ENCODE measurements around the gene NR6A1.

The NR6A1 gene

DNA sequence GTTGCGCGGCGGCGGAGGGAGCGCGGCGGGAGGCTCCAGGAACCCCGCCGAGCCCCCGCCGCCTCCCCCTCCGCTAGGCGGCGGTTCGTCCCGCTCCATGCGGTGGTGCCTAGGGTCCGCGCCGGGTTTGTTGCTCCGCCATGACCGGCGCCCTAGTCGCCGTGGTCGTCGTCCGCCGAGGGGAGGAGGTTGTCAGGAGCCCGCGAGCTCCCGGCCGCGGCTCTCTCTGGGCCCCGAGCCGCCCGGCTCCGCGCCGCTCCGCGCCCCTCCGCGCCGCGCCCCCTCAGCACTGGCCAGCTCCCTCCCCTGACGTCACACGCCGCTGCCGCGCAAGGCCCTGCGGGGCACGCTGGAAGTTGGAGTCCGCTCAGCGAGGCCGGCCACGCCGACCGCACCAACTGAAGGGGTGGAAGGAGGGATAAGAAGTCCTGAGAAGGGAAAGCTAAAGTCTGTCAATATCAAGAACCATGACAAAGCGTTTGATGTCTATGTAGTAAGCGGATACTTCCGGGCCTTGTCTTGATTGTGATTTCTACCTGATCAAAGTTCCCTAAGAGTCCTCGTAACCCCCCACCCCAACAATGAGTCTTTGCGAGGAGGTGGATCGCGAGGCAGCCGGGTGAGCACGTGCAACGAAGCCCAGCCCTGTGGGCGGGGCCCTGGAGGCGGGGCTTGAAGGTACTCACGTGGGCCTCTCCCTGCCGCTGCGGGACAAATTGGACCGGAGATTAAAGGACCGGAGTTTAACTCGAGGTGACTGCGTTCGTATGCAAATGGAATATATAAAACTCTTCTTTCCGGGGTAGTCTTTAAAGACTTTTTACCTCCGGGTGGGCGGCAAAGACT is at the start of gene NR6A1:
Gene NR6A1, minus strand, starts transcription at position 291 of the 846 bp plus-strand sequence.
- peak; percentile 98 for DNase-seq (ENCODE audit: low spot score)

DNA sequence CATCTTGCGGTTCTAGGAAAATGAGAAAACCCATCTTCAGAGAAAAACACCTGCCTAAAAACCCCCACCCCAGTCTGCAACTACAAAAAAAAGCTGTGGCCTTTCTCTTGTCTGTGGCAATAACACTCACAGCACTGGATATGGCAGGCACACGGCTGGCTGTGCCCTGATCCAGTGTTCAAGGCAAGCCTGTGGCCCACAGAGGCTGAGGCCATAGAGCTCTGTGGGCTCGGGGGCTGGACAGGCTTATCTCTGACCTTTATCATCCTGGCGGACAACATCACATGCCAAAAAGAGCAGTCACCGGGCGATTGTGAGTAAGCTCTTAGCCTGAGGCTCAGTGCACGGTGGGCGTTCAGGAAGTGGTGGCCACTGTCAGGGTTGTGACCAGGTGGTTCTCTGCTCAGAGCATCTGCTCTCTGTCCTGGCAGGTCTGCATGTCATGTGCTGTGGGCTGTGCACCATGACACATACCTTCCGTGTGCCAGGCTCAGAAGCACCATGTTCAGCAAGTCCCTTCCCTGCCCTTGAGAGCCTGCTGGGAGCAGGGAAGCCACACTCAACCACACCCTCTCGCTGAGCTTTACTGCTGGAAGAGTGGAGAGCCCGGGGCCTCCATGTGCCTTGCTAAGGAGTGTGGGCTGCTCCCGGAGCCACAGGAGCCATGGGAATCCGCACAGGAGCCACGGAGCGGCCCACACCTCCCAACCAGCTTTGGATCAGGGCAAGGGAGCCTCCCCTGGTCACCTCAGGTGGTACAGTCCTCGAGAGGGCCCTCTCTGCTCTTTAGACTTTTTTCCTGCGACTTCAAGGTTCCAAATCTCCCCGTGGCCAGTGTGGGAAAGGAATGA is 47.5 kb upstream of the NR6A1 start:
- no peak for DNase-seq (ENCODE audit: low spot score)

DNA sequence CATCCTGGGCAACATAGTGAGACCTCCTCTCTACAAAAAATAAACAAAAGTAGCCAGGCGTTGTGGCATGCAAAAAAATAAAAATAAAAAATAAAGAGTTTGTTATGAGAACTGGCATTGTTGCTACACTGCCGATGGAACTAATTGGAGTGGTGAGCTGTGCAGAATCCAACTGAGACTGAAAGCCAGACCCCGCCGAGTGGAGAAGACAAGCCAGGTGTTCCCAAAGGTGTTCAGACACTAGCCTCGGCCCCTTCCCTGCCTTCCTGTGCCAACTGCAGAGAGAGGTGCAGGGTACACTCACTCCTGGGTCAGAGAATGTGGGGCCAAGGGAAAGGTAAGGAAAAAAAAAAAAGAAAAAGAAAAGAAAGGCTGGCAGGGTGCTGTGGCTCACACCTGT is 44.5 kb upstream of the NR6A1 start:
- DNase-seq (ENCODE audit: low spot score), result no peak

DNA sequence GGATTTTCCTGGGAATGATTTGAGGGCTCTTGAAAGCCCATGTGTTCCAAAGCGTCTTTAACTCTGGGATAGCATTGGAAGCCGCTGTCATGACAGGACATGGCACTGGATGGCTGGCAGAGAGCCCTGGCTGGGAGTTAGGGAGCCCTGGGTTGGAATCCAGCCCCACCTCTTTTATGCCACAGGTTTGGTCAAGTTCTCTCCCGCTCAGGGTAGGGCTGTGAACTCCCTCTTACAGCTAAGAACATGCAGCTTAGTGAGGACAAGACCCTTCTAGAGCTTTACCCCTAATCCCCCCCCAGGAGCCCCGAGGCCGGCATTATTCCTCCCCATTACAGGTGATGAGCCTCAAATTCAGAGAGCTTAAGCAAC is 43.0 kb upstream of the NR6A1 start:
- no peak for DNase-seq (ENCODE audit: low spot score)

DNA sequence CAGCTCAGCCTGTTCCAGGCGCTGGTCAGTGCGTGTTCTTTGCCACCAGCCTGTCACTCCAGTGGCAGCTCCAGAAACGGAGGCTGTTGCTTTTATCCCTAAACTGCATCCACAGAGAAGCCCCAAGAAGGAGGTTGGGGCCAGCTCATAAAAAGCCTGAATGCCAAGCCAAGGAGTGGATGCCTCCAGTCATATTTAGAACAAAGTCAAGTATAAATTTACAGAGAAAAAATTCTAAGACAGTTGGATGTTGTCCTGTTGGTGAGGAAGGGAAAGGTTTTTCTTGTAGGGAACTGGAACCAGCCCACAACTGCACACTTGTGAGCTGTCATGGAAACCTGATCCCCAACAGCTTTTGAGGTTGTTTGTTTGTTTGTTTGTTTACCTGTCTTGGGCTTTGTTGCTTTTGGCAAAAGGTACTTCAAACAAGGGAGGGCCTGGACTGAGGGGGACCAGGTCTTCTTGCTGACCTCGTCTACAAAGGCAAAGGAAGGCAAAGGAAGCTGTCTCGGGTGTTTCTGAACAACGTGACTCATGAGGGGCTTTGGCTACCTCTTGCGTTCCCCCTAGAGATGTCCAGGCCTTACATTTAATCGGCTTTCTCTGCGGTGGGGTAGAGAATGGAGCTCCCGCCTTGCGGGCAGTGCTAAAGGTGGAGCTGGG is 42.5 kb upstream of the NR6A1 start:
- no peak for DNase-seq (ENCODE audit: low spot score)

DNA sequence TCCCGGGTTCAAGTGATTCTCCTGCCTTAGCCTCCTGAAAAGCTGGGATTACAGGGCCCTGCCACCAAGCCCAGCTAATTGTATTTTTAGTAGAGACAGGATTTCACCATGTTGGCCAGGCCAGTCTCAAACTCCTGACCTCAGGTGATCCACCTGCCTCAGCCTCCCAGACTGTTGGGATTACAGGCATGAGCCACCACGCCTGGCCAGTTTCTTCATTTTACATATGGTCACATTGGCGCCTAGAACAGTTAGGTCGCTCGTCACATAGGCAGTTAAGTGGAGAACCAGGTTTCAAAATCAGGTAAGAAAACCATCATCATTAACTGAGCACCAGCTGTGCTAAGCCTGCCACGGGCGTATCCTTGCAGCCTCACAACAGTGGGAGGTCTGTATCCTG is 41.9 kb upstream of the NR6A1 start:
- no peak for DNase-seq (ENCODE audit: low spot score)

DNA sequence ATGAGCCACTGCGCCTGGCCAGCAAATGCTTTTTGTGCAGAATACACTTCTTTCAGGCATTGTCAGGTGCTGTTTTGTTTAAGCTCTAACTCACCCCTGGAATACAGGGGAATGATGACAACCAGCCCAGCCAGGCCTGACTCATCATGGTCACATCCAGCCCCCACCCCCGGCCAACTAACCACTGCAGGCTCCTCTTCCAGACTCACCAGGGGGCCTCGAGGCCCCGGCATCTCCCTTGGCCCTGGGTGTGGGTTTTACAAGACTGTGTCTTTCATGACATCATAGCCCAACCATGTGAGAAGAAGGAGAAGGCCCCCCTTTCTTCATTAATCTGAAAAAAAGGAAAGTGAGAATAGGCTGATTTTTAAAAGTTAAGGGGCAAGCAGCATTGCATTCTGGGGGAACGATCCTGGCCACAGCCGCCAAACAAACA is 41.3 kb upstream of the NR6A1 start:
- DNase-seq (ENCODE audit: low spot score), result peak; percentile 92

DNA sequence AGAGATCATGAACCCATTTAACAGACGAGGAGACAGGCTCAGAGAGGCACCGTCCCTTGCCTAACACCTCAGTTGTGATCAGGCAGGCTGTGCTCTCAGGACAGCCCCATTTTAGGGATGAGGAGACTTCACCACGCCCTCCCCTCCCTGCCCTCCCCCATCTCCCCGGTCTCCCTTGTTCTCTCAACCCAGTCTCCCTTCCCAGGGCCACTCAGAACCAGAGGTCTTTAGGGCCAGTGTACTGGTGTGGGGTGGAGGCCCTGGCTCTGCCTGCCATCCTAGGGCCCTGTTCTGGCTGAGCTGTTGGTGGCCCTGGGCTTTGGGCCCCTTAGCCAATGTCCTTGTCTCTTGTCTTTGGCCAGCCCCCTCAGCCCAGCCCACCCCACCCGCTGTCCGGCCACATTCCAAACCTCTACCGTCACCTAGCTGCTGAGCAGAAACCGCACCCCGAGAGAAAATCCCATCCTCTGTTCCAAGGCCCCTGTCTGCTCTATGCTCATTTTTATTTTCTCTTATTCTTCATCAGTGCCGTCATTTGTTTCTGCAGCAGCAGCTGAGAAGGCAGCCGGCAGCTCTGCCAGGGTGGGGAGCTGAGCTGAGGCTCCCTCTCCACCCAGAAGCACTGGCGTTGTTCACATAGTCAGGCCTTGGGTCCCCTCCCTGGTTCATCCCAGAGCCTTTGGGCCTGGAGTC is 39.7 kb upstream of the NR6A1 start:
- DNase-seq (ENCODE audit: low spot score), result peak; percentile 62

DNA sequence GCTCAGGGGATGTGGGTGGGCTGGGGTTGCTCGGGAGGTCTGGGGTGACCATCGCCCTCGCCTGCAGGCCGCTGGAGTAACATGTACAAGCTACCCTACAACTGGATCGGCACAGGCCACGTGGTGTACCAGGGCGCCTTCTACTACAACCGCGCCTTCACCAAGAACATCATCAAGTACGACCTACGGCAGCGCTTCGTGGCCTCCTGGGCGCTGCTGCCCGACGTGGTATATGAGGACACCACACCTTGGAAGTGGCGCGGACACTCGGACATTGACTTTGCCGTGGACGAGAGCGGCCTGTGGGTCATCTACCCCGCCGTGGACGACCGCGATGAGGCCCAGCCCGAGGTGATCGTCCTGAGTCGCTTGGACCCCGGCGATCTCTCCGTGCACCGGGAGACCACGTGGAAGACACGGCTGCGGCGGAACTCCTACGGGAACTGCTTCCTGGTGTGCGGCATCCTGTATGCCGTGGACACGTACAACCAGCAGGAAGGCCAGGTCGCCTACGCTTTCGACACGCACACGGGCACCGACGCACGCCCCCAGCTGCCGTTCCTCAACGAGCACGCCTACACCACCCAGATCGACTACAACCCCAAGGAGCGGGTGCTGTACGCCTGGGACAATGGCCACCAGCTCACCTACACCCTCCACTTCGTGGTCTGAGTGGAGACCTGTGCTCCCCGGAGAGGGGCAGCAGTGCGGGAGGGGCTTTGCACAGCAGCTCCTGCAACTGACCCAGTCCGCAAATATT is 38.8 kb upstream of the NR6A1 start:
- DNase-seq (ENCODE audit: low spot score), result no peak

DNA sequence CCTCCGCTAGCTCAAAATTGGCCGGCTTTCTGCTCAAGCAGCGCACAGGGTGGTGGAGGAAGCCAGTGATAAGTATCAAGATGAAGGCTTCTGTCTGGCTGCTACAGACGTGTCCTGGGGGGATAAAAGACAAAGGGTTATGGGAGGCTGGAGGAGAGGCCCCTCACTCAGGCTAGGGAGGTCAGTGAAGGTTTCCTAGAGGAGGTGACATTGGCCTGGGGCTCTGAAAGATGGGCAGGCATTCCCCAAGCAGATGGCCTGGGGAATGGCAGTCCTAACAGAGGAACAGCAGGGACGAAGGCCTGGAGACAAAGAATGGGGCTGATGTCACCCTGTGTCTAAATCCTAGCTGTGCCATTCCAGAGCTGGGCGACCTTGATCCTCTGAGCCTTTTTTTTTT is 38.1 kb upstream of the NR6A1 start:
- no peak for DNase-seq (ENCODE audit: low spot score)

DNA sequence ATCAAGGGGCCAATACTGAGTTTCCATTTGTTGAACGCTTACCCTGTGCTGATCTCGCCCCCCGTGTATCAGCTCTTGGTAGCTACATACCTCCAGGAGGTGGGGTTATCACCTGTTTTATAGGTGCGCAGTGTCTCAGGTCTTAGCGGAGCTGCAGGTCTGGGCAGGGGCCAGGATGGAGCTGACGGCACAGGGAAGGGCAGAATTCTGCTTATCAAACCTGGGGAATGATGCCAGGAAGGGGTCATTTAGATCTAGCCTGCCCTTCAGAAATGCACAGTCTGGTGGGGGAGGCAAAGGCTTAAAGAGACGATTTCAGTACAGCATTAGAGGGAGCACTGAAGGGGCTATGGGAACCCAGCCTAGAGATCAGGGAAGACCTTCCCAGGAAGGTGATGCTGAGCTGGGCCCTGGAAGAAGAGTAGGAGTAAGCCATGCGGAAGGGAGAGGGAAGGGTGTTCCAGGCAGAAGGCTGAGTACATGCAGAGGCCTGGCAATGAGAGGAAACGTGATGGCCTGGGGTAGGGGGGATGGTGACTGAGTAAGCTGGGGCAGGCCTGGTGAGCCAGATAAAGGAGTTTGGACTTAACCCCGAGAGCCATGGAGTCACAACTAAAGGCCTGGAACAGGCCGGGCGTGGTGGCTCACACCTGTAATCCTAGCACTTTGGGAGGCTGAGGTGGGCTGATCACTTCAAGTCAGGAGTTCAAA is 37.3 kb upstream of the NR6A1 start:
- DNase-seq (ENCODE audit: low spot score), result no peak

DNA sequence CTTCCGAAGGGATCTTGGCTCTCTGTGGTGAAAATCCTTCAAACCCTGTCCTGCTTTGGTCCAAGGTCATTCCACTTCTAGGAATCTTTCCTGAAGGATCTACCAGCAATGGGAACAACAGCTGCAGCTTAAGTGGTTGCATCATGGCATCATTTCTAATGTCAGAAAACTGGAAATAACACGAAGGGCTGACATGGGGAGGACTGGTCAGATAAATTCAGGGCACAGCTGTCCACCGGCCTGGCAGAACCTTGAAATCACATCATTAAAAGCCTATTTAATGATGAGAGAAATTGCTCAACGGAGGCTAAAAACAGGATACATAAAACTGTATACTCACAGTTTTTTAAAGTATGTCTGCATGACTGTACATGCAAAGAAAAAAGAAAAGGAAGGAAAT is 34.1 kb upstream of the NR6A1 start:
- DNase-seq (ENCODE audit: low spot score), result no peak

DNA sequence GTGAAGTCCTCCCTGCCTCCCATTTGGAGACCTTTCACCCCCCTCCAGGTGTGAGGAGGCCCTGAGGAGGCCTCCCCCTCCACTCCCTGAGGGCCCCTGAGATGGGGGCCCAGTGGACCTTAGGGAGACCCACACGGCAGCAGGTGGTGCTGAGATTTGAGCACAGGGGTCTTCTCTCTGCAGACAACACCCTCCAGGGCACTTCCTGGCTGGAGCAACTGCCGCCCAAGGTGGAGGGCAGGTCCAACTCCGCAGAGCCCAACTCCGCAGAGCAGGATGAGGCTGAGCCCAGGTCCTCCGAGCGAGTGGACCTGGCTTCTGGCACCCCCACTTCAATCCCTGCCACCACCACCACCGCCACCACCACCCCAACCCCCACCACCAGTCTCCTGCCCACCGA is 32.8 kb upstream of the NR6A1 start:
- DNase-seq (ENCODE audit: low spot score), result no peak

DNA sequence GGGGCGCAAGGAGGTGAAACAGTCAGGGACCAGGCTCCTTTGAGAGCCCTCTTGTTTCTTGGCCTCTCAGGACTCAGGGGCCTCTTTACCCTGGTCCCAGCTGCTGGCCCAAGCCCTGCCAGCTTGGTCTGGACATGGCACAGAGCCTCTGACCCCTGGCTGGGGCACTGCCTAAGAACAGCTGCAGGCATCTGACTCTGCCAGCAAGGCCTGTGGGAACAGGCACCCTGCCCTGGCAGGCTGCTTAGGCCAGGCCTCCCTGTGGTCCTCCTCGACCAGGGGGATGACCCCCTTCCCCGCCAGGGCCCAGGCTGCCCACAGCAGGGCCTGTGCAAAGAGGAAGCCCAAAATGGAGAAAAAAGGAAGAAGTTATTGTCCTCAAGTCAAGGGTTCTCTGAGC is 31.3 kb upstream of the NR6A1 start:
- no peak for DNase-seq (ENCODE audit: low spot score)

DNA sequence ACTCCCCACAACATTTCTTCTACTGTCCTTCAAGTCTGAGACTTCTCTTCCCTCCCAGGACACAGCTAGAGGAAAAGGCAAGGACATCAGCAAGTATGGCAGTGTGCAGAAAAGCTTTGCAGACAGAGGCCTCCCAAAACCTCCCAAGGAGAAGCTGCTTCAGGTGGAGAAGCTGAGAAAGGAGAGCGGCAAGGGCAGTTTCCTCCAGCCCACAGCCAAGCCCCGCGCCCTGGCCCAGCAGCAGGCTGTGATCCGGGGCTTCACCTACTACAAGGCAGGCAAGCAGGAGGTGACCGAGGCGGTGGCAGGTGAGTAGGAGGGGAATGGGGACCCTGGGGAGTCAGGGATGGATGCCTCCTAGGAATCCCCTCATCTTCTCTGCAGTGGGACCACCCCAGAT is 30.2 kb upstream of the NR6A1 start:
- DNase-seq (ENCODE audit: low spot score), result no peak

DNA sequence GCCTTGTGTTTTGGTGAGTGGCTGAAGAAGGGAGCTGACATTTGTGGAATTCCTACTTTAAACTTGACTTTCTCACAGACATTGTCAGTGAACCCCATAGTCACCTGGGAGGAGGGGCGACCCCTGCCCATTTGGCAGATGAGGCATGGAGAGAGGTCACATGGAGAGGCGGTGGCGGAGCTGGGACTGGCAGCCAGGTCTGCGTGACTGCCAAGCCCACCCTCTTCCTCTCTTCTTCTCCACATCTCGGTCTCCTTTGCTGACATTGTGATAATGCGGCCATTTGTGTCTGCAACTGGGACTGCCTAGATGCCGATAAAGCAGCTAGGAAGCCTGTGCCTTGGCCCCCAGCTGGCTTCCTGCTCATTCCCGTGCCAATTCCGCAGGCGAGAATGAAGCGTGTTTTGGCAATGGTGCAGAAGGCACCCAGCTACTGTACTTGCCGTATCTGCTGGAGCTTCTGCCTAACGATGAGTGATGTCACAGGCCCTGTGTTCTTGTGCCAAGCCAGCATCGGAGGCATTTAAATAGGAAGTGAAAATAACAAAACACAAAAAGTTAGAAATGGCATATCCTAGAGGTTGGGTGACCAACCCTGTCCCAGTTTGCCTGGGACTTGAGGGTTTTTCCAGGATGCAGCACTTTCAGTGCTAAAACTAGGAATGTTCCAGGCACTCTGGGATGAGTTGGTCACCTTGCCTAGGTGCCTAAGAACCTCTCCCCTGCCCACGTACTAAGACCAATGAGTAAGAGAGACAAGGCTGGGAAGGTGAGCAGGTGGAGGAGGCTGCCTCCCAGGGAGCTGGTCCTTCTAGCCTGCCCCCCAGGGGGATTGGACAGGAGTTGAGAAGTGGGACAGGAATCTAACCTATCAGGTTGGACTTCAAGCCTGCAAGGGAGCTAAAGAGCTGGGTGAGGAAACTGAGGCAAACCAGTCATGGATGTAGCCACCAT is 29.5 kb upstream of the NR6A1 start:
- peak; percentile 42 for DNase-seq (ENCODE audit: low spot score)

DNA sequence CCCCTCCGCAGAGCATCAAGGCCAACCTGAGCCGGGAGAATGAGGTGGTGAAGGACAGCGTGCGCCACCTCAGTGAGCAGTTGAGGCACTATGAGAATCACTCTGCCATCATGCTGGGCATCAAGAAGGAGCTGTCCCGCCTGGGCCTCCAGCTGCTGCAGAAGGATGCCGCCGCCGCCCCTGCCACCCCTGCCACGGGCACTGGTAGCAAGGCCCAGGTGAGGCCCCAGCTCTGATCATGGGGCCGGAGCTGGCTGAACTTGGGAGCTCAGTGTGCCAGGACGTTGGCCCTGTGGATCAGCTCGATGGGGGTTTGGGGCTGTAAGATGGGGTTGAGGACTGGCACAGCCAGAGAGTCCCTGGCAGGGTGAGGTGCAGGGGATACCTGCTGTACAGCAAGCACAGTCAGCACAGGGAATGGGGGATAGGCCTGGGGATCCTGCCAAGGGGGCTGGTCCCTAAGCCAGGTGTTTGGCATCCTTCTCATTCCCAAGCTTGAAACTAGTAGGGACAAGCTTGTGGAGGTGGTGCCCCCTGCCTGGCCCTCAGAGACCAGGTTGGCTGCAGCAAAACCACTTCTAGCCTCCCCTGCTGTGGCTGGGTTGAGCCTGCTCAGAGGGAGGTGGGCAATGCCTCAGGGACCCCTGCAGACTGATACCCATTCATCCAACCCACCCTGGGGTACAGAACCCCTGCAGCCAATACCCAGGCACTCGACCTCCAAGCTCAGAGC is 28.3 kb upstream of the NR6A1 start:
- no peak for DNase-seq (ENCODE audit: low spot score)

DNA sequence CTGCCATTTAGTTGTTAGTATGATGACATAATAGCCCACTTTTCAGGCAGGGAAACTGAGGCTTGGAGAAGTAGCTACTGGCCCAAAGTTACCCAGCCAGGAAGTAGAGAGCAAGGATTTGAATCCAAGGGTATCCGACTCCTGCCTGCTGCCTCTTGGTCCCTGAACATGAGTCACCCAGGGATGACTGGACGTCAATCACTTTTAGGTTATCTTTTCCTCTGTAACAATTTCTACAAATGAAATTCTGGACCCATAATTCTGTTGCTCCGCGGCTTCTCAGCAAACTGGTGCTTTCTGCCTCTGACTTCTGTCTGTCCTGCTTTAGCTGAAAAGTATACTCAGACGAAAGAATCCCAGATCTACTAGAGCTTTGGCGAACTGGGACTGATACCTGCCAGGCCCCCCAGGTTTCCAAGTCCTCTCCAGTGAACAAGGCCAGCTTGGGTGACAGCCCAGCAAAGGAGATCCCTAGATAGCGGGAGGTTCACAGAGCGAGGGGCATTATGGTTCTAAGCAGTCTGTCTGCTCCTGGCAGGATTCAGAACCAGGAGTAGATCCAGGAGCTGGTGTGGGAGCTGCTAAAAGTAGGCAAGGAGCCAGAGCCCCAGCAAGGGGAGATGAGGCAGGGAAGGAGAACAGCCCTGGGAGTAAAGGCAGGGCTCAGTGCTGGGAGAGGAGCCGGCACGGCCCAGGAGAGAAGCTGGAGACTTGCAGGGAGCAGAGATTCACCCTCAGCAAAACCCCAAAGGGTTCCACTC is 26.4 kb upstream of the NR6A1 start:
- DNase-seq (ENCODE audit: low spot score), result no peak

Measured in AG08395 (cell line).